H1 (cell line): Measurements from ENCODE around the gene HTR1D. TPM values are rescaled to one million over a fixed set of nuclear protein-coding genes. Genes with fewer than 3 reads are reported as not detected.

Experiments
- CTCF ChIA-PET: fragments of 300-600 bp; sonication (Branson Sonifier 250); formaldehyde crosslinking; loops from one replicate; lab custom pipeline; 2021; ENCODE audit not compliant: partially characterized antibody; lab: Charles Lee
- POLR2A ChIA-PET: fragments of 300-600 bp; sonication (Branson Sonifier 250); formaldehyde crosslinking; loops from one replicate; lab custom pipeline; 2021; ENCODE audit warnings: inconsistent platforms; ENCODE audit not compliant: partially characterized antibody; lab: Charles Lee
- DNase-seq, 2 experiments: peaks; one replicate each; pipeline versions ENCODE4 v3.0.0 to v3.0.0-alpha.2; 2010 to 2022; ENCODE audit warnings: low spot score in 2 of 2, low read depth in 1 of 2, mixed read lengths in 1 of 2
- FAIRE-seq: peaks from 2 replicates; lab custom pipeline; 2011; peaks lifted over from hg19 to GRCh38; lab: Jason Lieb, UNC
- H2AFZ ChIP-seq: 2 replicates; pipeline ENCODE4 v1.8.1; 2012; ENCODE audit warnings: low read length, inconsistent platforms
- H2AK5ac ChIP-seq: 2 replicates; pipeline ENCODE4 v1.6.1; 2013; ENCODE audit warnings: low read depth, low read length
- H2BK120ac ChIP-seq: replicated peaks from 2 replicates; pipeline ENCODE3; 2013; ENCODE audit warnings: low read depth, low read length, inconsistent platforms
- H2BK12ac ChIP-seq: 2 replicates; pipeline ENCODE4 v1.6.1; 2013; ENCODE audit warnings: low read depth, low read length
- H2BK15ac ChIP-seq: 2 replicates; pipeline ENCODE4 v1.6.1; 2013; ENCODE audit warnings: low read length
- H2BK20ac ChIP-seq: 2 replicates; pipeline ENCODE4 v1.6.1; 2013; ENCODE audit warnings: low read length
- H2BK5ac ChIP-seq: 2 replicates; pipeline ENCODE4 v1.6.1; 2013; ENCODE audit warnings: low read depth, low read length
- H3K14ac ChIP-seq: 2 replicates; pipeline ENCODE4 v1.6.1; 2013; ENCODE audit warnings: inconsistent platforms; ENCODE audit not compliant: insufficient read length
- H3K18ac ChIP-seq: 2 replicates; pipeline ENCODE4 v1.6.1; 2013; ENCODE audit warnings: low read length; ENCODE audit errors: extremely low read depth
- H3K23ac ChIP-seq: 2 replicates; pipeline ENCODE4 v1.6.1; 2013; ENCODE audit warnings: inconsistent platforms; ENCODE audit not compliant: insufficient read length
- H3K23me2 ChIP-seq: 2 replicates; pipeline ENCODE4 v1.6.1; 2013; ENCODE audit warnings: low read depth, low read length
- H3K27ac ChIP-seq: 2 replicates; pipeline ENCODE4 v1.6.1; 2011; ENCODE audit warnings: low read depth, low read length, inconsistent platforms
- H3K27me3 ChIP-seq, 4 experiments: replicated peaks in 1 of 4; 1 replicate in 1 of 4; 2 replicates in 3 of 4; pipeline versions ENCODE4 v1.6.1 to v1.8.1; 2011 to 2013; ENCODE audit warnings: low read length in 3 of 4, mild to moderate bottlenecking in 3 of 4, inconsistent platforms in 2 of 4, mixed read lengths in 2 of 4, moderate library complexity in 1 of 4; ENCODE audit not compliant: control insufficient read depth in 3 of 4, insufficient read depth in 3 of 4; ENCODE audit errors: extremely low read depth in 1 of 4
- H3K36me3 ChIP-seq, 4 experiments: 2 replicates each; pipeline versions ENCODE4 v1.6.1 to v1.8.1; 2011 to 2013; ENCODE audit warnings: mild to moderate bottlenecking in 4 of 4, low read length in 3 of 4, moderate library complexity in 2 of 4, control low read depth in 1 of 4, inconsistent platforms in 1 of 4; ENCODE audit not compliant: insufficient read depth in 4 of 4, control insufficient read depth in 2 of 4
- H3K4ac ChIP-seq: replicated peaks from 2 replicates; pipeline ENCODE3; 2013; ENCODE audit warnings: low read length, low read depth, mixed read lengths, inconsistent platforms; ENCODE audit not compliant: insufficient read length
- H3K4me1 ChIP-seq, 4 experiments: replicated peaks in 1 of 4; 1 replicate in 1 of 4; 2 replicates in 3 of 4; pipeline versions ENCODE4 v1.6.1 to v1.8.1; 2011 to 2013; ENCODE audit warnings: low read length in 3 of 4, inconsistent platforms in 2 of 4, mixed read lengths in 1 of 4; ENCODE audit not compliant: insufficient read depth in 4 of 4, control insufficient read depth in 3 of 4
- H3K4me2 ChIP-seq, 2 experiments: 2 replicates each; pipeline versions ENCODE4 v1.6.1 to v1.8.1; 2011 to 2013; ENCODE audit warnings: low read depth in 2 of 2, low read length in 2 of 2, control low read depth in 1 of 2, inconsistent platforms in 1 of 2, mild to moderate bottlenecking in 1 of 2; ENCODE audit not compliant: insufficient read depth in 1 of 2
- H3K4me3 ChIP-seq, 4 experiments: fragments of 200-600, 300-600 bp in 1 of 4; sonication (generic), shearing (Covaris generic), sonication (Bioruptor Twin) in 1 of 4; 2 replicates each; pipeline versions ENCODE4 v1.5.1 to v1.8.1; 2011 to 2016; ENCODE audit warnings: low read length in 4 of 4, low read depth in 3 of 4, control low read depth in 2 of 4, inconsistent platforms in 2 of 4, mild to moderate bottlenecking in 2 of 4, mixed read lengths in 1 of 4, moderate library complexity in 1 of 4; ENCODE audit not compliant: insufficient read depth in 2 of 4; ENCODE audit errors: extremely low read depth in 1 of 4
- H3K56ac ChIP-seq: replicated peaks from 2 replicates; pipeline ENCODE3; 2013; ENCODE audit warnings: low read depth, mild to moderate bottlenecking, mixed read lengths, low read length, inconsistent platforms; ENCODE audit not compliant: insufficient read length
- H3K79me1 ChIP-seq: 2 replicates; pipeline ENCODE4 v1.6.1; 2013; ENCODE audit warnings: low read depth, low read length, control low read depth
- H3K79me2 ChIP-seq, 2 experiments: 2 replicates each; pipeline versions ENCODE4 v1.6.1 to v1.8.1; 2012 to 2013; ENCODE audit warnings: low read length in 2 of 2, mild to moderate bottlenecking in 2 of 2, inconsistent platforms in 1 of 2; ENCODE audit not compliant: insufficient read depth in 2 of 2, control insufficient read depth in 1 of 2
- H3K9ac ChIP-seq, 4 experiments: replicated peaks in 1 of 4; 1 replicate in 1 of 4; 2 replicates in 3 of 4; pipeline versions ENCODE4 v1.6.1 to v1.8.1; 2011 to 2013; ENCODE audit warnings: low read depth in 3 of 4, low read length in 3 of 4, control low read depth in 2 of 4, mild to moderate bottlenecking in 2 of 4, moderate library complexity in 2 of 4, inconsistent platforms in 1 of 4; ENCODE audit errors: extremely low read depth in 1 of 4
- H3K9me3 ChIP-seq, 2 experiments: 2 replicates each; pipeline versions ENCODE4 v1.6.1 to v1.8.1; 2012 to 2013; ENCODE audit warnings: mild to moderate bottlenecking in 2 of 2, moderate library complexity in 2 of 2, control low read depth in 1 of 2, inconsistent platforms in 1 of 2, low read depth in 1 of 2, low read length in 1 of 2, mixed read lengths in 1 of 2; ENCODE audit not compliant: insufficient read depth in 2 of 2
- H4K20me1 ChIP-seq, 2 experiments: replicated peaks in 1 of 2; 2 replicates each; pipeline versions ENCODE3 to v1.8.1; 2011 to 2013; ENCODE audit warnings: inconsistent platforms in 2 of 2, low read length in 2 of 2, mild to moderate bottlenecking in 1 of 2; ENCODE audit not compliant: insufficient read depth in 2 of 2, control insufficient read depth in 1 of 2
- H4K5ac ChIP-seq: 2 replicates; pipeline ENCODE4 v1.6.1; 2013; ENCODE audit warnings: low read length, low read depth, mixed read lengths, inconsistent platforms; ENCODE audit not compliant: insufficient read length
- H4K8ac ChIP-seq: 2 replicates; pipeline ENCODE4 v1.8.0; 2013; ENCODE audit warnings: mild to moderate bottlenecking, moderate library complexity, low read length, inconsistent platforms; ENCODE audit not compliant: insufficient read depth; ENCODE audit errors: extremely low read depth
- H4K91ac ChIP-seq: replicated peaks from 2 replicates; pipeline ENCODE3; 2013; ENCODE audit warnings: low read length, mixed read lengths, inconsistent platforms; ENCODE audit not compliant: insufficient read length
- ASH2L ChIP-seq: fragments of 200-600, 300-600 bp; sonication (generic); IDR thresholded peaks from one replicate; pipeline ENCODE4 v1.7.1; 2017; ENCODE audit warnings: low read length
- BACH1 ChIP-seq: IDR thresholded peaks from 2 replicates; pipeline ENCODE4 v1.6.1; 2012; ENCODE audit warnings: low read length, improper control_type of control experiment
- BRCA1 ChIP-seq: IDR thresholded peaks from 2 replicates; pipeline ENCODE4 v1.6.1; 2012; ENCODE audit warnings: low read depth, low read length, improper control_type of control experiment
- CBX8 ChIP-seq: fragments of 300-800, 300-1000 bp; sonication (generic); IDR thresholded peaks from 2 replicates; pipeline ENCODE4 v1.7.1; 2016; ENCODE audit warnings: low read depth, low read length, borderline replicate concordance
- CHD1 ChIP-seq: IDR thresholded peaks from 2 replicates; pipeline ENCODE4 v1.6.1; 2012; ENCODE audit warnings: low read depth, low read length, improper control_type of control experiment
- EP300 ChIP-seq, 2 experiments: IDR thresholded peaks; 1 replicate in 1 of 2; 2 replicates in 1 of 2; pipeline ENCODE4 v1.6.1; 2011 to 2012; ENCODE audit warnings: low read depth in 2 of 2, low read length in 2 of 2, mild to moderate bottlenecking in 2 of 2, borderline replicate concordance in 1 of 2, inconsistent platforms in 1 of 2, moderate library complexity in 1 of 2
- FOSL1 ChIP-seq: IDR thresholded peaks from 2 replicates; pipeline ENCODE4 v1.6.1; 2011; ENCODE audit warnings: mild to moderate bottlenecking, low read depth, low read length, moderate library complexity; ENCODE audit not compliant: insufficient read depth
- JUN ChIP-seq: IDR thresholded peaks from 2 replicates; pipeline ENCODE4 v1.6.1; 2011; ENCODE audit warnings: low read depth, mild to moderate bottlenecking, improper control_type of control experiment, low read length
- POLR2AphosphoS5 ChIP-seq: IDR thresholded peaks from 2 replicates; pipeline ENCODE4 v1.6.1; 2011; ENCODE audit warnings: low read depth, low read length
- RNF2 ChIP-seq: fragments of 200-900, 300-1000 bp; sonication (generic); IDR thresholded peaks from 2 replicates; pipeline ENCODE4 v1.7.1; 2016; ENCODE audit warnings: borderline replicate concordance, low read depth, mild to moderate bottlenecking, antibody characterized with exemption, low read length; ENCODE audit not compliant: poor library complexity, severe bottlenecking; ENCODE audit errors: missing control alignments
- SP1 ChIP-seq: IDR thresholded peaks from 2 replicates; pipeline ENCODE4 v1.6.1; 2011; ENCODE audit warnings: low read depth, low read length
- SP2 ChIP-seq: IDR thresholded peaks from 2 replicates; pipeline ENCODE4 v1.6.1; 2012; ENCODE audit warnings: mild to moderate bottlenecking, low read length, inconsistent platforms
- SP4 ChIP-seq: IDR thresholded peaks from 2 replicates; pipeline ENCODE4 v1.6.1; 2012; ENCODE audit warnings: low read length, inconsistent platforms
- WGBS, 2 experiments: shearing (Covaris generic) in 1 of 2; methylation state at CpG; one replicate each; pipeline versions ENCODE4 v1.1.6 to v1.1.7; 2013 to 2015; ENCODE audit warnings: low lambda C conversion rate in 2 of 2, mixed read lengths in 2 of 2, inconsistent platforms in 1 of 2, low coverage in 1 of 2, missing lambda C conversion rate in 1 of 2; ENCODE audit not compliant: insufficient replicate concordance in 2 of 2, insufficient coverage in 1 of 2, insufficient read length in 1 of 2; ENCODE audit errors: extremely low coverage in 1 of 2, missing lambda C conversion rate in 1 of 2; 5-methylcytosine and 5-hydroxymethylcytosine counted together
- polyA plus RNA-seq, 7 experiments: library from polyadenylated mRNA; depleted of rRNA in 3 of 7; stranded (reverse) in 5 of 7; unstranded in 2 of 7; fragments of >200 nt in 5 of 7; fragments of 200-250 nt in 2 of 7; gene quantifications; 1 replicate in 5 of 7; 2 replicates in 1 of 7; 4 replicates in 1 of 7; pipeline versions ENCODE4 v1.2.1 to v1.2.3, GENCODE V29; 2011 to 2013; ENCODE audit warnings: missing spikeins in 2 of 7, mixed read lengths in 2 of 7
- total RNA-seq: library from RNA; stranded (reverse); fragmentation: NEBNext Ultra II Directional; extraction: Animal tissue kit (Norgen Biotek cat#: 25700); gene quantifications from 2 replicates; pipeline ENCODE4 v1.2.1, GENCODE V29; 2021

HTR1D gene
- total and polyA plus RNA-seq, 2 of the 8 experiments (the other 6 are each of a cell fraction or from before 2014, with no cell fraction given): 8.8 to 11.5 TPM

DNA sequence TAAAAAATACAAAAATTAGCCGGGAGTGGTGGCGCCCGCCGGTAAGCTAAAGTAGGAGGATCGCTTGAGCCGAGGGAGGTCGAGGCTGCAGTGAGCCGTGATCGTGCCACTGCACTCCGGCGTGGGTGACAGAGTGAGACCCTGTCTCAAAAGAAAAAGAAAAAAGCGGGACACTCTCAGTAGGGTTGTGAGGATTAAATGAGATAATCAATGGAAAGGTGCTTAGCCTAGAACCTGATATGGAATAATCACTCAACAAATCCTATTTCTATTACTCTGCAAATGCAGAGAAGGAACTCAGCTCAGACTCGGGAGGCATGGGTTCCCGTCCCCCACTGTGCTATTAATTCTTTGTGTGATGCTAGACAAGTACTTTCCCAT is 48.1 kb downstream of the HTR1D start:
- no peak for TF ChIP-seq BACH1
- no peak for TF ChIP-seq BRCA1
- TF ChIP-seq POLR2AphosphoS5: no peak
- no peak for TF ChIP-seq SP2
- no peak for TF ChIP-seq EP300 (IDR thresholded peaks at IDR 0.05; ENCODE audit: borderline replicate concordance in 1 of 2, low read depth in 2 of 2, low read length in 2 of 2)
- TF ChIP-seq JUN: no peak
- TF ChIP-seq CBX8: no peak
- no peak for TF ChIP-seq FOSL1
- no peak for TF ChIP-seq RNF2
- TF ChIP-seq SP1: no peak
- no peak for TF ChIP-seq ASH2L
- no peak for TF ChIP-seq CHD1
- TF ChIP-seq SP4: no peak
- Histone ChIP-seq H3K23me2 (peaks cover 4% of the 10 kb centered on the region), H4K5ac (no peak overlapping the region), H3K4me2 (peak overlapping the region; percentile 65 to 75), H2BK5ac (no peak overlapping the region), H3K4me1 (peaks cover 0 to 8% (median 3%) of the 10 kb centered on the region in 4 experiments; a peak in 4 of 7 replicates), H2BK20ac (no peak overlapping the region), H4K91ac (no peak overlapping the region), H3K4ac (no peak overlapping the region), H3K56ac (no peak overlapping the region), H3K27me3 (no peaks in the 10 kb centered on the region), H4K20me1 (peaks cover 12 to 13% of the 10 kb centered on the region in 2 experiments), H3K23ac (no peak overlapping the region), H2AFZ (no peak overlapping the region), H3K9ac (no peak overlapping the region), H3K79me2 (peaks cover 9 to 33% of the 10 kb centered on the region in 2 experiments; a peak in 3 of 4 replicates), H3K27ac (no peak overlapping the region), H2BK15ac (no peak overlapping the region), H3K18ac (no peak overlapping the region; the same call in 1 of the 2 replicates), H3K36me3 (no peaks in the 10 kb centered on the region), H2AK5ac (no peak overlapping the region), H3K4me3 (peak overlapping the region; percentile 70 to 95 (median 83); a peak in 6 of 8 replicates), H4K8ac (peak overlapping the region; percentile 75; the same call in 1 of the 2 replicates), H3K9me3 (no peaks in the 10 kb centered on the region), H2BK12ac (no peak overlapping the region; the same call in 1 of the 2 replicates), H3K79me1 (no peaks in the 10 kb centered on the region; the same call in 1 of the 2 replicates), H2BK120ac (no peak overlapping the region), H3K14ac (no peak overlapping the region)
- CTCF ChIA-PET: interaction anchor here (1.0 to 27.4 kb wide), 4 partner anchors 15 to 307 kb away, joined by 3 to 705 read pairs (median 24); no protein-coding TSS in a partner anchor
- WGBS, 2 experiments: 42% methylated on average over 14 of the region's 14 CpGs; no CpG with 5 or more reads in 1 of the 2 experiments
- FAIRE-seq: no peak
- no peak for DNase-seq
- POLR2A ChIA-PET: interaction anchor here (0.8 to 4.7 kb wide), 13 partner anchors 9 to 315 kb away, joined by 3 to 37 read pairs (median 6); partner anchors contain the start of genes ASAP3 and LACTBL1
